HG03521 (cell line): ENCODE data around the gene CIDEB.

Experiments used
- ATAC-seq: cut with Tn5 transposase; IDR thresholded peaks from one replicate; pipeline ENCODE4 v1.9.1; 2021; ENCODE audit warnings: mild to moderate bottlenecking, moderate library complexity; ENCODE audit not compliant: unreplicated experiment

Gene CIDEB

DNA sequence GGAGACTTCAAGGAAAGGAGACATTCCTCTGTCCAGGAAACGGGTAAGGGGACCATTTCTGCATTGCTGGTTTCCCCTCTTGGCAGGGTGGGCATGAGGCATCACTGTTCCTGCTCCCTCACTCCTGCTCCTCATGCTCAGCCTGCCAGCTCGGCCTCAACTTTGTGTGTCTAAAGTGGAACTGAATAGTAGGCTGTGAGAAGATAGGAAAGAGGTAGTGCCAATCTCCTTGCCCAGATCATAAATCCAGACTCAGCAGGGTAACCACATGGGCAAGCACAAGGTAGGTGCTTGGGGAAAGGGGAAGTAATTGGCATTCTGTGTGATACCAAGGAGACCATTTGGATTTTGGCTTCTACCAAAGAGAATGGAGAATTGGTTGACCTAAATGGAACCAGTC, 6.1 kb upstream of the CIDEB start:
- ATAC-seq = no peak

DNA sequence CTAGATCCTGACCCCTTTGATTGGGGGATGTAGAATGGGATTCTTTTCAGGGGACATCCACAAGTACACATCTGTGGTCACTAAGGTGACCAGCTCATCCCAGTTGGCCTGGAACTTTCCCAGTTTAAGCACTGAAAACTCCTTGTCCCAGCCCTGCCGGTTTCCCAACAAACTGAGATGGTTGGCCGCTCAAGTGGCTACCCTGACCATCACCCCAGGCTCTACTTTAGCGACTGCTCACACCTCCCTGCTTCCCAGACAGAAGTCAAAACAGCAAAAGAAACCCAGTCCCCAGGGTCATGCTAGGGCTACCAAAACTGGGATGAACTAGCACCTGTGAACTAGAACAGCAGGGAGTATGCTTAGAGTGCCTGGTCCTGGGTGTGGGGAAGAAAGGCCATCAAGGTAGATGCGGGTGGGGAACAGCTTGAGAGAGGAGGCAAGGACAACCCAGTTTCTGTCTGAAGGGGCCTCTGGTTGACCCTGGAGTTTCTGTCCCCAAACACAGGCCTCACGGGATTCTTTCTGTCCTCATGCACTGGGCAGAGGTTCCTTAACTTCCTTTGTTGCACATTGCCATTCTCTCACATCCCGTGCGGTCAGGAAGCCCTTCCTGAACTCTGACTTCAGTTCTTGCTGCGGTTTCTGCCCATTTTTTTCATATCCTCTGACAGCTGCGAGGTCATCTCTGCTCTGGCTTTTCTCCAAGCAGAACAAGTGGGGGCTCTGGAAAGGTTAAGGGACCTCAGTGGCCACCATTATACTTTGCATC, 5.1 kb upstream of the CIDEB start:
- ATAC-seq = no peak

DNA sequence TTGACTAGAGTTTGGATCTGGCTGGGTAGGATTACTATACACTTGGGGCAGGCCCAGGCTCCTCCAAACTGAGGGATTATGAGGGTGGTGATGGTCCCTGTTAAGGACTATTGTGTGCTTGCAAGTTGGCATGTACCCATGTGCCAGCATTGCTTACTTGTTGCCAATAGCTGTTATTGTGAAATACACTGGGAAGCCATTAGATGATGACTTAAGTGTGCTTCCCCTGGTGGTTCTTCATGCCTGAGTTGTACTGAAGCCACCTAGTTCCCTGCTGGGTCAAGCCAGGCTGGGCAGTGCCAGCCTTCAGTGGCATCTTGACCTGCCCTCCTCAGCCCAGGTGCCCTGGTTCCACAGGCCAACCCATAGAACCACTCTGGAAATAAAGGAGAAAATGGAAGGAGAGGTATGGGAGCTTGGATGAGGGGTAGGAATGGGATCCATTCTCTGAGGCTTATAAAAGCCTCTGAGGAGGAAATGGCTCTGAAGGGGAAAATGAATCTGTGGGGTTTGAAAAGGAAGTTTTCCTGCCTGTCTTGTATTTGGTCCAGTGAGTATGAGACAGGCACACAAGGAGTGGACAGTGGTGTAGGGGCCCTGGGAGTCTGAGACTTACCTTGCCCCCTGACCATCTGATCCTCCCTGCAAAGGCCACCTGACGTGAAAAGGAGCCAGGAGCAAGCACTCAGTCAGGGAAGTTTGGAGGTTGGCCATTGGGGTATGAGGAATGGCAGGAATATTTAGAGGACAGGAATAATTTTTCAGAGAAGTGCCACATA, 4.2 kb upstream of the CIDEB start:
- ATAC-seq = no peak

DNA sequence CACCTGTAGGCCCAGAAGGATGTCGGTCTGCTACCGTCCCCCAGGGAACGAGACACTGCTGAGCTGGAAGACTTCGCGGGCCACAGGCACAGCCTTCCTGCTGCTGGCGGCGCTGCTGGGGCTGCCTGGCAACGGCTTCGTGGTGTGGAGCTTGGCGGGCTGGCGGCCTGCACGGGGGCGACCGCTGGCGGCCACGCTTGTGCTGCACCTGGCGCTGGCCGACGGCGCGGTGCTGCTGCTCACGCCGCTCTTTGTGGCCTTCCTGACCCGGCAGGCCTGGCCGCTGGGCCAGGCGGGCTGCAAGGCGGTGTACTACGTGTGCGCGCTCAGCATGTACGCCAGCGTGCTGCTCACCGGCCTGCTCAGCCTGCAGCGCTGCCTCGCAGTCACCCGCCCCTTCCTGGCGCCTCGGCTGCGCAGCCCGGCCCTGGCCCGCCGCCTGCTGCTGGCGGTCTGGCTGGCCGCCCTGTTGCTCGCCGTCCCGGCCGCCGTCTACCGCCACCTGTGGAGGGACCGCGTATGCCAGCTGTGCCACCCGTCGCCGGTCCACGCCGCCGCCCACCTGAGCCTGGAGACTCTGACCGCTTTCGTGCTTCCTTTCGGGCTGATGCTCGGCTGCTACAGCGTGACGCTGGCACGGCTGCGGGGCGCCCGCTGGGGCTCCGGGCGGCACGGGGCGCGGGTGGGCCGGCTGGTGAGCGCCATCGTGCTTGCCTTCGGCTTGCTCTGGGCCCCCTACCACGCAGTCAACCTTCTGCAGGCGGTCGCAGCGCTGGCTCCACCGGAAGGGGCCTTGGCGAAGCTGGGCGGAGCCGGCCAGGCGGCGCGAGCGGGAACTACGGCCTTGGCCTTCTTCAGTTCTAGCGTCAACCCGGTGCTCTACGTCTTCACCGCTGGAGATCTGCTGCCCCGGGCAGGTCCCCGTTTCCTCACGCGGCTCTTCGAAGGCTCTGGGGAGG, 3.1 kb upstream of the CIDEB start, which contains the start of gene LTB4R:
LTB4R (plus strand) TSS at position 857 of the 959 bp plus-strand sequence. CDS start 4,150 bp downstream, outside the sequence.
- peak; percentile 59 for ATAC-seq

DNA sequence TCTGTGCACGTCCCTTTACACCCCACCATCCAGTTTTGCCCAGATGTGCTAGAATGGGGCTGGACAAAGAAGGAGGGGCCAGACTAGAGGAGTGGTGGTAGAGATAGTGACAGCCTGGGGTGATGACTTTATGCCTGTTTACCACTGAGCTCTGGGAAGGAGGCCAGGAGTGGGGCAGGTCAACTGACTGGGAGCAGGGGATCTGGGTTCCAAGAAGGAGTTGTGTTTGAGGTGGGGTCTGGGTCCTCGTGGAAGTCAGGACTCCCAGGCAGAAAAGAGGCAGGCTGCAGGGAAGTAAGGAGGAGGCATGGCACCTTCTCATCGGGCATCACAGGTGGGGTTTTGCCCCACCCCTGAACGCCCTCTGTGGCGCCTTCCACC, 2.5 kb upstream of the CIDEB start:
- ATAC-seq = no peak

DNA sequence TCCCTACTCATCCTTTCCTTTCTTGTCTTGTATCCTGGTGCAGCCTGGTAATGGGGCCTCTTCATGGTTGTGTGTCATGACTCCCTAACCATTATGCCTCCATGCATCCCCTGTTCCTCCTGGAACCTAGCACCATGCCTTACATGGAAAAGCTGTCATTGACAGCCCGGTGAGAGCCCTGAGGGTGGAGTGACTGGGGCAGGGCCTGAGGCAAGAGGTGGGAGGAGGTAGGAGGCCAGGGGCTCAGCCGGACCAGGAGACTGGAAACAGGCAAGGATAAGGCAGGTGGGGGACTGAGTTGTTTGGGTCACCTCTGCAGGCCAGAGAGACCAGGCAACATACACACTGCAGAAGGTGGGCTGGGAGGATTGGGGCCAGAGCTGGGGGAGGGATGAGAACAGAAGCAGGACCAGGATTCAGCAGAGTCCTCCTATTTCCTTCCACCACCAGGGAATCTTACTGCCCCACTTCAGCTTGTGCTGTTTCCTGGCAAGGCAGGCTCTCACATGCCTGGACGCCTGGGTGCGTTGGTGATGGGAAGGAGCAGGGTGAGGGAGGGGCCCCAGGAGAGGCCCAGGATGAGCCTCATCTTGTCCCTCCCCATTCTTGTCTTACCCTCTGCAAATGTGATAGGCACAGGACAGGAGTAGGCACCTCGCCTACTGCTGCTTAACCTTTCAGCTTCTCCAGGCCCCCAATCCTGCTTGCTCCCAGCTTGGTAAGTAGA, 1.9 kb upstream of the CIDEB start, which contains the start of gene LTB4R2:
LTB4R2 (plus strand) TSS at position 603 of the 727 bp plus-strand sequence. CDS start 525 bp downstream, outside the sequence.
- no peak for ATAC-seq

DNA sequence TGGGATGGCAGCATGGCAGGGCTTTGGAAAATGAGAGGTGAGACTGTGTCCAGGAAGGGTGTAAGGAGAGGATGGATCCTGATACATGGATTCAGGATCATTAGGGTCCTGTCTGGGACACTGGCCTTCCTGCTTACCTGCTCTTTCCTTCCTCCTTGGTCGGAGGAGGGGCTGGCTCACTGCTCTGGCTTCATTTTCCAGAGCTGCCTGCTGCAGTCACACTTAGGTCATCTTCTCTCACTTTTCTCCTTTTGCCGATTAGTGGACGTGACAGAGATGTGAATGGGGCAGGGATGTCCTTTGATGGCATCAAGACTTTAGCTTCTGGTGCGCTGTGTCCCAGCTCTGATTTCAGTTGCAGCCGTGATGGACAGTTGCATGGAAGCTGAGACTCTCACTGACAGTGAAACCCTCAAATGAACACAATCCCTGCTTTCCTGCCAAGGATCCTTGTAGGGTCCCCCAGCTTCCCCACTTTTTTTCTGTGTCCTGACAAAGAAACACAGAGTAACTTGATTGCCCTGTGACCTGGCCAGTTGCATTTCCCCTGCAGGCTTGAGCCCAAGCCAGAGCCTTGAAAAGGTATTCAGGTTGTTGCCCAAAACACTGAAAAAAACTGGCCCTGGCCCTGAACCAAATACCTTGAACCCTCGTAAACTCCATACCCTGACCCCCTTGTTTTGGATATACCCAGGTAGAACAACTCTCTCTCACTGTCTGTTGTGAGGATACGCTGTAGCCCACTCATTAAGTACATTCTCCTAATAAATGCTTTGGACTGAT, 756 bp upstream of the CIDEB start:
- ATAC-seq = no peak

DNA sequence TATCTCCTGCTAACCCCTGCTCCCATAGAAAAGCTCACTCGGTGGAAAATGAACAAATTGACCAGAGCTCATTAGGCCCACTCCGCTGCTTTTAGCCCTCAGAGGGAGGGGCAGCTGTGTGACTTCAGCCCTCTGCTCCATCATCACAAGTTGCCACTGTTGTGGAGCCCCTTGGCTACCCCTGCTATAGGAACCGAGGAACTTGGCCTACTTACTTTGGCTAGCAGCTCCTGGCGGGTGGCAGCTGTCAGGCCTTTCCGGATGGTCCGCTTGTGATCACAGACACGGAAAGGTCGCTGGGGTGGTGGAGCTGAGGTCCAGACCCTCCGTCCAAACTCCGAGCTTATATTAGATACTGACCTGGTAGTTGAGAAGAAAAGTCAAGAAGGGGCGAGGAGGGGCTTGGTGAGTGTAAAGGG, 612 bp downstream of the CIDEB start:
- no peak for ATAC-seq

DNA sequence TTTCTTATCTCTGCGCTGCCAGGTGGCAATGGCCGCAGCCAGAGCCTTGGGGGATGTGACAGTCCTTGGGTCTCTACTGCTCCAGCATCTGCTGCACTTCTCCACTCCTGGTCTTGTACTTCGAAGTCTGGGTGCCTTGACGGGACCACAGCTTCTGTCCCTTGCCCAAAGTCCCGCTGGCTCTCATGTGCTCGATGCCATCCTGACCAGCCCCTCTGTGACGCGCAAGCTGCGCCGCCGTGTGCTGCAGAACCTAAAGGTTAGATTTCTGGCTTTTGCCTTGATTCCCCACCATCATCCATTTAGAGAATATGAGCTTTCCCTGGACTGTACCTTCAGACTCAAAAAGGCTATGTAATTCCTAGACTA, 3.8 kb downstream of the CIDEB start:
- ATAC-seq = no peak

DNA sequence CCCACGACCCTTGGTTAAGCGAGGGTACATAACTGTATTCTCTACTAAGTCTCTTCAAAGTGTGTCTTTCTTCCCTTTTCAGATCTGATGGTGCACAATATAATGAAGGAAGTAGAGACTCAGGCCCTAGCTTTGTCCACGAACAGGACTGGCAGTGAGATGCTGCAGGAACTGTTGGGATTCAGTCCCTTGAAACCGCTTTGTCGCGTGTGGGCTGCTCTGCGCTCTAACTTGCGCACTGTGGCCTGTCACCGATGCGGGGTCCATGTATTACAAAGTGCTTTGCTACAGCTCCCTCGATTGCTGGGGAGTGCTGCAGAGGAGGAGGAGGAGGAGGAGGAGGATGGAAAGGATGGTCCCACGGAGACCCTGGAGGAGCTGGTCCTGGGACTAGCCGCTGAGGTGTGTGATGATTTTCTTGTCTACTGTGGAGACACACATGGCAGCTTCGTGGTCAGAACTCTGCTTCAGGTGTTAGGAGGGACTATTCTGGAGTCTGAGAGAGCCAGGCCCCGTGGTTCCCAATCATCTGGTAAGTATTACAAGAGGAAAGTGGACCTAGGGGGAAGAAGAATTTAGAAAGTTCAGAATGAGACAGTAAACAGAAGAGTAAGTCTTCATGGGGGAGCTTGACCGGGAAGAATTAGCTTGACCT, 7.3 kb downstream of the CIDEB start:
- ATAC-seq = no peak

DNA sequence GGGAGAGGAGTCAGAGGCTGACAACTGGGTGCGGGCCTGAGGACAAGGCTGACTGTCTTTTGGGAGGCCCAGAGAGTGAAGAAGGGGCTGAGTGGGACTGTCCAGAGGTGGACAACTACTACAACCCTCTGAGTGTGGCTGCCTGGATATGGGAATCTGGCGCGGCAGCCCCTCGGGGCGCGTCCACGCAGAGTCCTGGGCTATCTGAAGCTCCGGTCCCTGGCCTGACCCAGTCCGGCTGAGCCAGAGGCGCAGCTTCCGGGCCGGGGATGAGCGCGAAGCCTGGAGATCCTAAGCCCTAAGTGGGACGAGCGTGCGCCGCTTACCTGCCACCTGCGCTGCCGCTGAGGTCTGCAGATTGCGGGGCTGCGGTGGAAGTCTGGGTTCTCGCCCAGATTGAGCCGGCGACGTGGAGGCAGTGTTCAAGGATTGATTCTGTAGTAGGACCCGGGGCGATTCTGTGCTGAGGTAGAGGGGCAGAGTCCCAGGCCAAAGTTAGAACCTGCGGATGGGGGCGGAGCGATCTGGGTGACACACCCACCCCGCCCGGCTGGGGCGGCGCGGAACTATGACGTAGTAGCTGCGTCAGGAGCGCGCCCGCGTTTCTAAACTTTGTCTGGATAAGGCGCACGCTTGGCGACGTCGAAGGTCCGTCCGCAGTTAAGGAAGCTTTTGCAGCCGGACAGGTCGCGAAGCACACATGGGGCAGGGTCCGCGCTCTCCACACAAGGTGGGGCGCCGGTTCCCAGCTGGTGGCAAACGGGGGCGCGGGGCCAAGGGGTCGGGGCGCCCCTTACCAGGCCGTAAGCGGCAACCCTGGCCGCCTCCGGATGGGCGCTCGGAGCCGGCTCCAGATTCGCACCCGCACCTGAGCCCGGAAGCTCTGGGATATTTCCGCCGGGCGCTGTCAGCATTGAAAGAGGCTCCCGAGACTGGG, 8.3 kb downstream of the CIDEB start, which contains the start of the genes DHRS1 and NOP9:
DHRS1 (minus strand) TSS at position 526 of the 937 bp plus-strand sequence. CDS start 674 bp downstream, outside the sequence.
NOP9 (plus strand) TSS at position 596 of the 937 bp plus-strand sequence; CDS start at position 701, 105 bp downstream.
- ATAC-seq = peak; percentile 77

DNA sequence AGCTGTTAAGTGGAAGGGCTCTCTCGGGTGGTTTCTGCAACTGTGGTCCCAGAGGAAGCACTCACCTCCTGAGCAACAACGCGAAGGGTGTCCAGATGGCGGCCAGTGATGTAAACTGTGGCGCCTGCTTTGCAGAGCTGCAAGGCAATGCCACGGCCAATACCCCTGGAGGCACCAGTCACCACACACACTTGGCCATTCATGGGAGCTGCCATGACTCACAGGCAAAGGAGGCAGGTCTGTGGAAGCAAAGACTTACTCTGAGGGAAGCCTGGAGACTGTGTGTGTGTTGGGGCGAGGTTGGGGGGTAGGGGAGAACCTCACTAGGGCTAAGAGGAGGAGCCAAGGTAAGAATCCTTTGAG, 8.9 kb downstream of the CIDEB start:
- peak; percentile 3 for ATAC-seq

DNA sequence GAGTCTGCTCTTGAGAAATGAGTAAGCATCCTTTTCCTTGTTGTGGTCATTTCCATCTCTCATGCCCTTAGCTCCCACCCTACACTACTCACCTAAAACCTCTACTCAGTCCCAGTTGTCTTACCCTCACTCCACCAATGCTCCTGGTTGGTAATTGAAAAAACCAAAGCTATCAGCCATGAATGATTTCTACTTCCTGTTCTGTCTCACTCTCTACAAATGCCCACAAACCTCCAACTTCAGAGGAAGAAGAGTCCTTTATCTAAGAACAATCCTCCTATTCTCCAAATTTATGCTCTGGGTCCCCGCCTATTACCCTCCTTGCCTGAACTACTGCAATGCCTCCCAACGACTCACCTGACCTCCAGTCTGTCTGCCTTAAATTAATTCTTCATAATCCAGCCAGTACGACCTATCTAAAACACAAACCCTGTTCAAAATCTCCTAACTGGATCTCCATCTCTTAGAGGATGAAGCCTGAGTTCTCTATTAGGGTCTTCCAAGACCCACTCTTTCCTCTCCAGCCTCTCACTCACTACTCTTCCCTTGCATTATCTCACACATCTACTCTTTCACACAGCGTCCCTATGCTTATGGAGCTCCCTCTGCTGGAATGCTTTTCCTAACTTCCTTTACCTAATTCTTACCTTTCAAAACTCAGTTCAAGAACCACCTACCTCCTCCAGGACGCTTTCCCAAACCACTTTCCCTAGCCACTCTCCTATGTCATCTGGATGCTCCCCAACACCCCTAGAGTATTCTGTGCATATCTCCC, 10.4 kb downstream of the CIDEB start:
- ATAC-seq = no peak

DNA sequence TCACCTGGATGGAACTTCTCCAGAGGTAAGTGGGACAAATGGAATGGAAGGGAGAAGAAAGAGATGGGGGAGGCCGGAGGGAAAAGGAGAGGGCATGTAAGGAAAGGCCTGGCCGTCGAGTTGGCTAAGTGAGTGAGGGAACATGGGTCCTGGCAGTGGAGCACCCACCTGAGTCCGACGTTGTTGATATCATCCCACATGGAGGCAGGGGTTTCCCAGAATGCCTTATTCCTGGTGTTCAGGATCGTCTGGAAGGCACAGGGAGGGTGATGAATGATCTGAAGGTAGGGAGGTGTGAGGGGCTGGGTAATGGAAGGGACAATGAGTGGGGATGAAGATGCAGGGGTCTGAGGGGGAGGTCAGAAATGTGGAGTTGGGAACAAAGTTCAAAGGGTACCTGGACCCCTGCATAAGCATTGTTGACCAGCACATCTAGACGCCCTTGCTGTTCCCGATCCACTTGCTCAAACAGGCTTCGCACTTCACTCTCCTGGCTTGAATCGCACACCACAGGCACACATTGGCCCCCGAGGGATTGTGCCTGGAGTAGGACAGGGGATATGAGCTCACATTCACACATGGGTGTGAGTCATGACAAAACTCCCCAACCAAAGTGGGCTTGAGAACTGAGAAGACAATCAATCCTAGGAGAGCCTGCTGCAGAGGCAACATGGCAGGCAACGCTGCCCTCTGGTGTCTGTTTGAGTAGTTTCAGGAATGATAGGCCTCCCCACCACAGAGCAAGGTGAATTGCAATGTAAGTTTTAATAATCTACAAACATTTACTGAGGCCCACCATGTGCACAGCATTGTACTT, 11.2 kb downstream of the CIDEB start:
- ATAC-seq = no peak

DNA sequence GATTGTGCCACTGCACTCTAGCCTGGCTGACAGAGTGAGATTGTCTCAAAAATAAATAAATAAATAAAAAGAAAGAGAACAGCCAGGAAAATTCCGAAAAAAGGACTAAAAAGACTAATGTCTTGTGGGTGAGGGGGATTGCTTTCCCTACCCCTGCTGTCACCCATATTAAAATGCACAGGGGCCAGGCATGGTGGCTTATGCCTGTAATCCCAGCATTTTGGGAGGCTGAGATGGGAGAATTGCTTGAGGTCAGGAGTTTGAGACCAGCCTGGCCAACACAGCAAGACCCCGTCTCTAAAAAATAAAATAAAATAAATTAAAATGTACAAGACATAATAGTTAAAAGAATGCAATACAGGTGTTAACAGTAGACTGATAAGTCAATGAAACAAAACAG, 14.3 kb downstream of the CIDEB start:
- ATAC-seq = no peak
